Transverse colon (tissue), 4 donors: Measurements from ENCODE around the gene GDF2. TPM values are rescaled to one million over a fixed set of nuclear protein-coding genes. Genes with fewer than 3 reads are reported as not detected.
A peak's percentile ranks its signal among the peaks of the same experiment; 100 is the strongest.

Source experiments
- DNase-seq: peaks from one replicate; pipeline ENCODE4 v3.0.0-alpha.2; 2019
- H3K27ac ChIP-seq, 4 donors: fragments of 200-600 bp; sonication (generic); 2 replicates each; pipeline ENCODE4 v1.5.1; 2016 to 2018; ENCODE audit warnings: inconsistent platforms in 4 of 4
- H3K27me3 ChIP-seq: fragments of 200-600 bp; sonication (generic); 2 replicates; pipeline ENCODE4 v1.5.1; 2017; ENCODE audit warnings: inconsistent platforms
- H3K36me3 ChIP-seq, 4 donors: fragments of 200-600 bp; sonication (generic); 2 replicates each; pipeline ENCODE4 v1.5.1; 2017 to 2019; ENCODE audit warnings: inconsistent platforms in 4 of 4
- H3K4me1 ChIP-seq, 4 donors: fragments of 200-600 bp; sonication (generic); 2 replicates each; pipeline ENCODE4 v1.5.1; 2017 to 2020; ENCODE audit warnings: inconsistent platforms in 4 of 4
- H3K4me3 ChIP-seq, 4 donors: fragments of 200-600 bp; sonication (generic); 1 replicate in 1 of 4; 2 replicates in 3 of 4; pipeline versions ENCODE4 v1.5.1 to v1.6.1; 2017 to 2019; ENCODE audit warnings: inconsistent platforms in 4 of 4
- H3K9me3 ChIP-seq, 2 donors: fragments of 200-600 bp; sonication (generic); 2 replicates each; pipeline ENCODE4 v1.5.1; 2017 to 2019; ENCODE audit warnings: inconsistent platforms in 2 of 2
- CTCF ChIP-seq, 5 experiments: fragments of 200-600 bp in 3 of 5; fragments of 450-650 bp in 2 of 5; sonication (generic) in 3 of 5; IDR thresholded peaks; 1 replicate in 2 of 5; 2 replicates in 3 of 5; pipeline ENCODE4 v1.5.1; 2016 to 2017; ENCODE audit warnings: antibody characterized with exemption in 5 of 5, inconsistent platforms in 3 of 5, mild to moderate bottlenecking in 2 of 5, moderate library complexity in 1 of 5
- EP300 ChIP-seq: sonication (generic); formaldehyde crosslinking; IDR thresholded peaks from one replicate; pipeline ENCODE4 v1.6.1; 2017; ENCODE audit warnings: antibody characterized with exemption, low read depth
- POLR2A ChIP-seq: fragments of 450-650 bp; IDR thresholded peaks from one replicate; pipeline ENCODE4 v1.6.1; 2016; ENCODE audit warnings: antibody characterized with exemption, mild to moderate bottlenecking, moderate library complexity
- POLR2AphosphoS5 ChIP-seq, 3 donors: sonication (generic); formaldehyde crosslinking; IDR thresholded peaks; one replicate each; pipeline ENCODE4 v1.6.1; 2016; ENCODE audit warnings: antibody characterized with exemption in 3 of 3
- WGBS, 2 donors: methylation state at CpG; one replicate each; pipeline ENCODE4 v1.1.5; 2018; ENCODE audit warnings: low coverage in 1 of 2; 5-methylcytosine and 5-hydroxymethylcytosine counted together
- in situ Hi-C, 4 donors: fragments of 200-750 bp; cut with MboI; loops; one replicate each; pipeline versions ENCODE4 v1.15.0 to v1.15.1; 2017; ENCODE audit warnings: low sequenced_read_pairs in 3 of 4, low pct_ligation_motif_present in 1 of 4, low pct_unique_long_range_greater_than_20kb in 1 of 4
- intact Hi-C: fragments of 100-400 bp; cut with DNase I; formaldehyde crosslinking; loops from one replicate; pipeline ENCODE4 v1.15.1; 2023; ENCODE audit warnings: low total_unique reads
- total RNA-seq, 4 donors: library from RNA; depleted of rRNA; stranded (reverse); fragments of >200 nt; gene quantifications; one replicate each; pipeline ENCODE4 v1.1.0, GENCODE V29; 2016

The GDF2 gene
- total RNA-seq, 4 donors from 2014 or later = not detected

GRCh38 chr10:47323087-47323486 lies 833 bp downstream of the GDF2 start:
- H3K9me3 ChIP-seq = no peaks in the 10 kb centered on the region
- H3K4me1 ChIP-seq = no peaks in the 10 kb centered on the region
- no peak overlapping the region for H3K27ac ChIP-seq
- in situ Hi-C loops = loop anchor here in 1 of 4 donors (25.0 kb wide), 1 partner anchor 286 kb away; no protein-coding TSS in a partner anchor
- 70 to 75% methylated on average over 1 of the region's 1 CpG for WGBS, 2 donors
- TF ChIP-seq CTCF (IDR thresholded peaks at IDR 0.05) (no peak), POLR2A (no peak), POLR2AphosphoS5 (IDR thresholded peaks at IDR 0.05) (no peak), EP300 (no peak)
- intact Hi-C loops = no loop called here
- no peaks in the 10 kb centered on the region for H3K36me3 ChIP-seq
- no peak overlapping the region for H3K4me3 ChIP-seq
- no peak for DNase-seq
- no peaks in the 10 kb centered on the region for H3K27me3 ChIP-seq

GRCh38 chr10:47323636-47324296 lies 1.5 kb downstream of the GDF2 start:
- no peaks in the 10 kb centered on the region for H3K4me1 ChIP-seq
- H3K9me3 ChIP-seq = no peaks in the 10 kb centered on the region
- WGBS, 2 donors = 56 to 67% methylated on average over 4 to 5 of the region's 5 CpGs
- TF ChIP-seq CTCF (IDR thresholded peaks at IDR 0.05) (no peak), POLR2A (no peak), POLR2AphosphoS5 (IDR thresholded peaks at IDR 0.05) (no peak), EP300 (no peak)
- H3K36me3 ChIP-seq = no peaks in the 10 kb centered on the region
- H3K27ac ChIP-seq = no peak overlapping the region
- no peak overlapping the region for H3K4me3 ChIP-seq
- no peak for DNase-seq
- in situ Hi-C loops (loop anchor here in 1 of 4 donors (25.0 kb wide), 1 partner anchor 286 kb away; no protein-coding TSS in a partner anchor), intact Hi-C loops (no loop called here)
- H3K27me3 ChIP-seq = no peaks in the 10 kb centered on the region

- H3K27me3 ChIP-seq = no peaks in the 10 kb centered on the region
- peaks cover 0 to 7% (median 6%) of the 10 kb centered on the region in 4 donors for H3K4me1 ChIP-seq
- peak; percentile 1 for DNase-seq
- WGBS, 2 donors = 90 to 93% methylated on average over 15 to 30 of the region's 30 CpGs
- no peak for TF ChIP-seq CTCF (IDR thresholded peaks at IDR 0.05)
- no peaks in the 10 kb centered on the region for H3K36me3 ChIP-seq
- no peak overlapping the region for H3K27ac ChIP-seq
- H3K4me3 ChIP-seq = no peak overlapping the region
- in situ Hi-C loops = no loop called here
- no peaks in the 10 kb centered on the region for H3K9me3 ChIP-seq
- intact Hi-C loops = no loop called here
Measured at GRCh38 chr10:47325303-47326291, 3.3 kb downstream of the GDF2 start.

GRCh38 chr10:47326306-47326926 lies 4.2 kb downstream of the GDF2 start:
- DNase-seq = peak; percentile 12
- no peak for TF ChIP-seq EP300
- TF ChIP-seq POLR2AphosphoS5 (IDR thresholded peaks at IDR 0.05) = no peak
- TF ChIP-seq POLR2A = no peak
- no peak for TF ChIP-seq CTCF (IDR thresholded peaks at IDR 0.05)
- no peak overlapping the region for H3K27ac ChIP-seq
- H3K9me3 ChIP-seq = no peaks in the 10 kb centered on the region
- no peaks in the 10 kb centered on the region for H3K36me3 ChIP-seq
- in situ Hi-C loops (no loop called here), intact Hi-C loops (no loop called here)
- no peaks in the 10 kb centered on the region for H3K27me3 ChIP-seq
- WGBS, 2 donors = 73% methylated on average over 4 of the region's 5 CpGs; no CpG with 5 or more reads in 1 of the 2 donors
- no peak overlapping the region for H3K4me3 ChIP-seq
- H3K4me1 ChIP-seq = peaks cover 5 to 11% (median 7%) of the 10 kb centered on the region in 4 donors
